ENCODE results near the gene PCDHGA6. TPM values are rescaled to one million over a fixed set of nuclear protein-coding genes. Genes with fewer than 3 reads are reported as not detected.

The PCDHGA6 gene
- total and polyA plus RNA-seq, 12 donors, result 1.2 to 10.6 (median 8.1) TPM

DNA sequence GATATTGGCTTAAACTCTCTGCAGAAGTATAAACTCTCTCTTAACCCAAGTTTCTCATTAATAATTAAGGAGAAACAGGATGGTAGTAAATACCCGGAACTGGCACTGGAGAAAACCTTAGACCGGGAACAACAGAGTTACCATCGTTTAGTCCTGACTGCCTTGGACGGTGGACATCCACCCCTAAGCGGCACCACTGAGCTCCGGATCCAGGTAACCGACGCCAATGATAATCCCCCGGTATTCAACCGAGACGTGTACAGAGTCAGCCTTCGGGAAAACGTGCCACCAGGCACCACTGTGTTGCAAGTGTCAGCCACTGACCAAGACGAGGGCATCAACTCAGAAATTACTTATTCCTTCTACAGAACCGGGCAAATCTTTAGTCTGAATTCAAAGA is 24.9 kb downstream of the PCDHGA6 start:
- H3K27me3 ChIP-seq, result peaks cover 0 to 84% (median 0%) of the 10 kb centered on the region in 7 donors
- TF ChIP-seq, protein P1, sequence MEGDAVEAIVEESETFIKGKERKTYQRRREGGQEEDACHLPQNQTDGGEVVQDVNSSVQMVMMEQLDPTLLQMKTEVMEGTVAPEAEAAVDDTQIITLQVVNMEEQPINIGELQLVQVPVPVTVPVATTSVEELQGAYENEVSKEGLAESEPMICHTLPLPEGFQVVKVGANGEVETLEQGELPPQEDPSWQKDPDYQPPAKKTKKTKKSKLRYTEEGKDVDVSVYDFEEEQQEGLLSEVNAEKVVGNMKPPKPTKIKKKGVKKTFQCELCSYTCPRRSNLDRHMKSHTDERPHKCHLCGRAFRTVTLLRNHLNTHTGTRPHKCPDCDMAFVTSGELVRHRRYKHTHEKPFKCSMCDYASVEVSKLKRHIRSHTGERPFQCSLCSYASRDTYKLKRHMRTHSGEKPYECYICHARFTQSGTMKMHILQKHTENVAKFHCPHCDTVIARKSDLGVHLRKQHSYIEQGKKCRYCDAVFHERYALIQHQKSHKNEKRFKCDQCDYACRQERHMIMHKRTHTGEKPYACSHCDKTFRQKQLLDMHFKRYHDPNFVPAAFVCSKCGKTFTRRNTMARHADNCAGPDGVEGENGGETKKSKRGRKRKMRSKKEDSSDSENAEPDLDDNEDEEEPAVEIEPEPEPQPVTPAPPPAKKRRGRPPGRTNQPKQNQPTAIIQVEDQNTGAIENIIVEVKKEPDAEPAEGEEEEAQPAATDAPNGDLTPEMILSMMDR (IDR thresholded peaks at IDR 0.05), result peak in 2 of 9 donors; percentile 9 to 18

DNA sequence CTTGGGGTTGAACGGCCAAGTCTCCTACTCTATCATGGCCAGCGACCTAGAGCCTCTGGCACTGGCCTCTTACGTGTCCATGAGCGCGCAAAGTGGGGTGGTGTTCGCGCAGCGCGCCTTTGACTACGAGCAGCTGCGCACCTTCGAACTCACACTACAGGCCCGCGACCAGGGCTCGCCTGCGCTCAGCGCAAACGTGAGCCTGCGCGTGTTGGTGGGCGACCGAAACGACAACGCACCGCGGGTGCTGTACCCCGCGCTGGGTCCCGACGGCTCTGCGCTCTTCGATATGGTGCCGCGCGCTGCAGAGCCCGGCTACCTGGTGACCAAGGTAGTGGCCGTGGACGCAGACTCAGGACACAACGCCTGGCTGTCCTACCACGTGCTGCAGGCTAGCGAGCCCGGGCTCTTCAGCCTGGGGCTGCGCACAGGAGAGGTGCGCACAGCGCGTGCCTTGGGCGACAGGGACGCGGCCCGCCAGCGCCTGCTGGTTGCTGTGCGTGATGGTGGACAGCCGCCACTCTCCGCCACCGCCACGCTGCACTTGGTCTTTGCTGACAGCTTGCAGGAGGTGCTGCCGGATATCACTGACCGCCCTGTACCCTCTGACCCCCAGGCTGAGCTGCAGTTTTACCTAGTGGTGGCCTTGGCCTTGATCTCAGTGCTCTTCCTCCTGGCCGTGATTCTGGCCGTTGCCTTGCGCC is 26.0 kb downstream of the PCDHGA6 start:
- Histone ChIP-seq H3K36me3 (peaks cover 0 to 35% (median 0%) of the 10 kb centered on the region in 9 donors), H3K9me3 (peaks cover 0 to 94% (median 55%) of the 10 kb centered on the region in 11 donors), H3K4me1 (peaks cover 0 to 5% (median 0%) of the 10 kb centered on the region in 9 donors), H3K4me3 (no peak overlapping the region), H3K27ac (no peak overlapping the region), H3K27me3 (peaks cover 0 to 84% (median 0%) of the 10 kb centered on the region in 7 donors)
- DNase-seq (no peak), ATAC-seq (peak in 1 of 8 donors; percentile 40)
- 33 to 34% methylated on average over 60 to 61 of the region's 61 CpGs for WGBS, 2 donors
- intact Hi-C loops (cut with DNase I), result loop anchor here in 1 of 10 donors (10.0 kb wide), 1 partner anchor 45 kb away; the partner anchor contains the start of genes PCDHGA4, PCDHGB1 and PCDHGB2
- TF ChIP-seq, protein P1 (IDR thresholded peaks at IDR 0.05), result no peak

More for the DNA sequence above, 24.9 kb downstream of the PCDHGA6 start:
- H3K9me3 ChIP-seq, result peaks cover 0 to 94% (median 51%) of the 10 kb centered on the region in 11 donors
- WGBS, 2 donors, result 28 to 34% methylated on average over 15 of the region's 15 CpGs
- peaks cover 0 to 31% (median 0%) of the 10 kb centered on the region in 9 donors for H3K36me3 ChIP-seq
- ATAC-seq, result peak in 4 of 8 donors; percentile 41 to 56 (median 50)
- H3K4me1 ChIP-seq, result peaks cover 0 to 5% (median 0%) of the 10 kb centered on the region in 9 donors
- intact Hi-C loops (cut with DNase I), result no loop called here
- DNase-seq, result no peak
- no peak overlapping the region for H3K27ac ChIP-seq
- H3K4me3 ChIP-seq, result no peak overlapping the region

DNA sequence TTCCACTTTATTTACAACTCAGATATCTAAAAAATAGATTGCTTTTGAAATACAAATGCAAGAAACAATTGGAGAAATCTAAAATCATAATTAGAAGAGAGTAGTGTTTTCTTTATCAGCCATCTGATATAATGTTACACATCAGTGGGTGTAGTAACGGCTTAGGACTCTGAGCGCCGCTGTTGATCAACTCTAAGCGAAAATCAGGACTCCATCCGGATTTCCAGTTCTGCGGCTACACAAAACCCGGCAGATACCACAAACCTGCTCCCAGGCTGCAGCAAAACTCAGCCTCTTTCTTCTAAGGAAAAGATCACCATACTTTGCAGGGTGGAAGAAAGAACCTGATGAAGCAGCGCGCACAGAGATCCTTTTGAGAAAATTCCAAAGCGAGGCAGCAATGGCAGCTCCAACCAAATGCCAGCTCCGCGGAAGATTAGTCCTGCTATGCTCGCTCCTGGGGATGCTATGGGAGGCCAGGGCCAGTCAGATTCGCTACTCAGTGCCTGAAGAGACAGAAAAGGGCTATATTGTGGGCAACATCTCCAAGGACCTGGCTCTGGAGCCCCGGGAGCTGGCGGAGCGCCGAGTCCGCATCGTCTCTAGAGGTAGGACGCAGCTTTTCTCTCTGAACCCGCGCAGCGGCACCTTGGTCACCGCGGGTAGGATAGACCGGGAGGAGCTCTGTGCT is 29.0 kb downstream of the PCDHGA6 start, which contains the start of gene PCDHGA9:
PCDHGA9 (plus strand) TSS at position 226 of the 691 bp plus-strand sequence; CDS start at position 401, 175 bp downstream.
- H3K4me3 ChIP-seq, result peak within 1 kb of the TSS in 5 of 10 donors; percentile 10 to 32 (median 21)
- DNase-seq, result no peak
- 30 to 33% methylated on average over 27 of the region's 27 CpGs for WGBS, 2 donors

More for the DNA sequence above, 29.0 kb downstream of the PCDHGA6 start, which contains the start of gene PCDHGA9:
- Histone ChIP-seq H3K4me1 (peaks cover 0 to 5% (median 0%) of the 10 kb centered on the region in 9 donors), H3K27me3 (peaks cover 0 to 85% (median 0%) of the 10 kb centered on the region in 7 donors), H3K9me3 (peaks cover 0 to 96% (median 56%) of the 10 kb centered on the region in 11 donors), H3K27ac (no peak within 1 kb of the TSS), H3K36me3 (peaks cover 0 to 45% (median 0%) of the 10 kb centered on the region in 9 donors)
- TF ChIP-seq, protein P1 (IDR thresholded peaks at IDR 0.05), result peak in 6 of 9 donors; percentile 6 to 36 (median 22)
- intact Hi-C loops (cut with DNase I), result loop anchor here in 1 of 10 donors (10.0 kb wide), 1 partner anchor 48 kb away; the partner anchor contains the start of genes PCDHGA4, PCDHGB1 and PCDHGB2
- ATAC-seq, result no peak
